CD4-positive, alpha-beta T cell (primary cell): ENCODE measurements around the gene MCF2L2. TPM values are rescaled to one million over a fixed set of nuclear protein-coding genes. Genes with fewer than 3 reads are reported as not detected.

Experiments used
- ATAC-seq: fragments of 200-7000 bp; cut with Tn5 transposase; one replicate; pipeline ENCODE4 v1.10.0; 2022; ENCODE audit warnings: mild to moderate bottlenecking; ENCODE audit not compliant: poor library complexity
- CTCF ChIA-PET: fragments of 350-600 bp; sonication (Branson Sonifier 250); formaldehyde crosslinking; loops from one replicate; lab custom pipeline; 2021; ENCODE audit warnings: antibody characterized with exemption, inconsistent platforms; lab: Charles Lee
- POLR2A ChIA-PET: fragments of 350-600 bp; sonication (Branson Sonifier 250); formaldehyde crosslinking; loops from one replicate; lab custom pipeline; 2021; ENCODE audit warnings: antibody characterized with exemption, inconsistent platforms; lab: Charles Lee
- DNase-seq, 14 experiments: peaks; one replicate each; pipeline ENCODE4 v3.0.0-alpha.2; 2013 to 2020; ENCODE audit warnings: mixed read lengths in 2 of 14
- H3K27ac ChIP-seq, 2 donors: one replicate each; pipeline versions ENCODE4 v1.5.1 to v1.7.0; 2013; ENCODE audit warnings: low read length in 2 of 2, low read depth in 1 of 2, mild to moderate bottlenecking in 1 of 2
- H3K27me3 ChIP-seq, 2 experiments: 1 replicate in 1 of 2; 2 replicates in 1 of 2; pipeline versions ENCODE4 v1.6.1 to v1.7.0; 2013; ENCODE audit warnings: low read length in 2 of 2, control low read depth in 1 of 2, mild to moderate bottlenecking in 1 of 2, moderate library complexity in 1 of 2; ENCODE audit not compliant: insufficient read depth in 2 of 2, control insufficient read depth in 1 of 2
- H3K36me3 ChIP-seq: one replicate; pipeline ENCODE4 v1.6.1; 2013; ENCODE audit warnings: low read length, control low read depth; ENCODE audit not compliant: insufficient read depth
- H3K4me1 ChIP-seq: one replicate; pipeline ENCODE4 v1.6.1; 2013; ENCODE audit warnings: low read length, control low read depth; ENCODE audit not compliant: insufficient read depth
- H3K4me3 ChIP-seq: one replicate; pipeline ENCODE4 v1.5.1; 2013; ENCODE audit warnings: mild to moderate bottlenecking, low read length, moderate library complexity
- H3K9me3 ChIP-seq, 2 experiments: 1 replicate in 1 of 2; 2 replicates in 1 of 2; pipeline versions ENCODE4 v1.6.1 to v1.7.0; 2013; ENCODE audit warnings: low read length in 2 of 2, mild to moderate bottlenecking in 2 of 2, control low read depth in 1 of 2, moderate library complexity in 1 of 2; ENCODE audit not compliant: control insufficient read depth in 1 of 2, insufficient read depth in 1 of 2
- H3K27ac Mint-ChIP-seq: one replicate; pipeline ENCODE4 v1.8.0; 2020; ENCODE audit warnings: mixed read lengths
- H3K27me3 Mint-ChIP-seq: one replicate; pipeline ENCODE4 v1.8.0; 2021; ENCODE audit warnings: mixed read lengths
- H3K36me3 Mint-ChIP-seq: one replicate; pipeline ENCODE4 v1.8.0; 2021; ENCODE audit warnings: low read depth, mixed read lengths
- H3K4me1 Mint-ChIP-seq: one replicate; pipeline ENCODE4 v1.8.0; 2021; ENCODE audit warnings: low read depth, mixed read lengths
- H3K4me3 Mint-ChIP-seq: one replicate; pipeline ENCODE4 v1.8.0; 2020; ENCODE audit warnings: mild to moderate bottlenecking, mixed read lengths
- H3K9me3 Mint-ChIP-seq: one replicate; pipeline ENCODE4 v1.8.0; 2020; ENCODE audit warnings: mixed read lengths
- CTCF ChIP-seq: fragments of 200-600 bp; IDR thresholded peaks from one replicate; pipeline ENCODE4 v1.8.0; 2022; ENCODE audit warnings: antibody characterized with exemption, mild to moderate bottlenecking
- intact Hi-C, 2 experiments: fragments of 100-400 bp; cut with DNase I in 1 of 2; cut with micrococcal nuclease in 1 of 2; formaldehyde crosslinking; loops; one replicate each; pipeline versions ENCODE4 v1.15.1 to v1.9.0; 2023 to 2025; cut with DNase I, micrococcal nuclease
- total RNA-seq, 174 experiments: library from RNA in 2 of 174; stranded (reverse) in 2 of 174; gene quantifications; one replicate each; pipeline ENCODE4 v1.2.3 and lab custom pipeline; 2021 to 2026

The MCF2L2 gene
- total RNA-seq, 2 experiments from 2014 or later: 3.8 to 4.1 TPM

DNA sequence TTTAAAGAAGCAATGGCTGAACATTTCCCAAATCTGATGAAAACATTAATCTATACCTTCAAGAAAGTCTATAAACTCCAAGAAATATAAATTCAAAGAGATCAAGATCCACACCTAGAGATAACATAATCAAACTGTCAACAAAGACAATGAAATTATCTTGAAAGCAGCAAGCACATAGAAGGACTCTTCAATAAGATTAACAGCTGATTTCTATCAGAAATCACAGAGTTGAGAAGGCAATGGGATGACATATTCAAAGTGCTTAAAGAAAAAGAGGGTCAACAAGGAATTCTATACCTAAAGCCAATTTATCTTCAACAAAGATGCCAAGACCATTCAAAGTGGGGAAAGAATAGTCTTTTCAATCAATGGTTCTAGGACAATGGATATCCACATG is 224.7 kb downstream of the MCF2L2 start:
- Mint-ChIP-seq H3K36me3 (peaks cover 5% of the 10 kb centered on the region), H3K27ac (no peak overlapping the region), H3K9me3 (peaks cover 7% of the 10 kb centered on the region), H3K4me1 (peaks cover 11% of the 10 kb centered on the region), H3K27me3 (no peaks in the 10 kb centered on the region), H3K4me3 (no peak overlapping the region)
- no peak overlapping the region for H3K27ac ChIP-seq
- H3K4me3 ChIP-seq: no peak overlapping the region
- H3K27me3 ChIP-seq: no peaks in the 10 kb centered on the region
- no peaks in the 10 kb centered on the region for H3K36me3 ChIP-seq
- DNase-seq (no peak), ATAC-seq (no peak)
- no peaks in the 10 kb centered on the region for H3K9me3 ChIP-seq
- ChIA-PET CTCF (no interaction called here), POLR2A (no interaction called here)
- peaks cover 7% of the 10 kb centered on the region for H3K4me1 ChIP-seq
- TF ChIP-seq CTCF: no peak
- intact Hi-C loops: no loop called here

- ATAC-seq (peak; percentile 56), DNase-seq (peak in 6 of 14 experiments; percentile 7 to 66 (median 40))
- H3K4me1 ChIP-seq: peaks cover 7% of the 10 kb centered on the region
- H3K4me3 Mint-ChIP-seq: peak overlapping the region; percentile 12
- peaks cover 5% of the 10 kb centered on the region for H3K36me3 Mint-ChIP-seq
- no peaks in the 10 kb centered on the region for H3K27me3 Mint-ChIP-seq
- CTCF ChIA-PET: no interaction called here
- no peak for TF ChIP-seq CTCF
- H3K4me1 Mint-ChIP-seq: peaks cover 11% of the 10 kb centered on the region
- no peak overlapping the region for H3K27ac ChIP-seq
- intact Hi-C loops: no loop called here
- H3K4me3 ChIP-seq: peak overlapping the region; percentile 17
- H3K27me3 ChIP-seq: no peaks in the 10 kb centered on the region
- H3K9me3 Mint-ChIP-seq: peaks cover 7% of the 10 kb centered on the region
- H3K9me3 ChIP-seq: no peaks in the 10 kb centered on the region
- POLR2A ChIA-PET: no interaction called here
- no peak overlapping the region for H3K27ac Mint-ChIP-seq
- no peaks in the 10 kb centered on the region for H3K36me3 ChIP-seq
Observed at GRCh38 chr3:183202004-183202722, 226.3 kb downstream of the MCF2L2 start.

DNA sequence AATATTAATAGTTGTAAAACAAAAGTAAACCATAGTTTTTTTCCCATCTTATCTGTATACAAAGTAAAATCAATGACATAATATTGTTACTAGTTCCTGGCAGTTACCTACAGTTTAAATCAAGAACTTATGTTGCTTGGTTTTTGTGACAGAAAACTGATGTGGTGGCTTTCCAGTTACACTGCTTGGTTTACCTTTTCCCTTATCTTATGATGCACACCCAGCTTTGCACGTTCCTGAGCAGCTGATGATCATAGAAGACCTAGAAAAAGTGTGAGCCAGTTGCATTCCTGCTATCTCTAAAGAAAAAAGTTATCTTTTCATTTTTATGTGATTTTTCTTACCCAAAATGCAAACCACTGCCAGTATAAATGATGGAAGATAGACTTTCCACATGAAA is 229.5 kb downstream of the MCF2L2 start:
- H3K27me3 Mint-ChIP-seq: no peaks in the 10 kb centered on the region
- H3K27ac ChIP-seq: no peak overlapping the region
- peaks cover 7% of the 10 kb centered on the region for H3K4me1 ChIP-seq
- H3K27ac Mint-ChIP-seq: no peak overlapping the region
- peaks cover 7% of the 10 kb centered on the region for H3K9me3 Mint-ChIP-seq
- no peak for DNase-seq
- ChIA-PET CTCF (interaction anchor here (1.1 kb wide), 1 partner anchor 9 kb away, joined by 4 read pairs; no protein-coding TSS in a partner anchor), POLR2A (no interaction called here)
- no peak overlapping the region for H3K4me3 ChIP-seq
- no peaks in the 10 kb centered on the region for H3K36me3 ChIP-seq
- ATAC-seq: no peak
- no peak for TF ChIP-seq CTCF
- no peaks in the 10 kb centered on the region for H3K9me3 ChIP-seq
- H3K4me1 Mint-ChIP-seq: peaks cover 11% of the 10 kb centered on the region
- H3K4me3 Mint-ChIP-seq: no peak overlapping the region
- peaks cover 5% of the 10 kb centered on the region for H3K36me3 Mint-ChIP-seq
- H3K27me3 ChIP-seq: no peaks in the 10 kb centered on the region
- intact Hi-C loops: no loop called here
